CD4-positive, alpha-beta T cell treated with Interleukin-2 at 100 ng/mL for 4 hours (primary cell): Measurements from ENCODE around the gene ARHGEF39.

Source experiments
- DNase-seq: peaks from one replicate; pipeline ENCODE4 v3.0.0-alpha.2; 2020; ENCODE audit warnings: low spot score

Gene ARHGEF39

DNA sequence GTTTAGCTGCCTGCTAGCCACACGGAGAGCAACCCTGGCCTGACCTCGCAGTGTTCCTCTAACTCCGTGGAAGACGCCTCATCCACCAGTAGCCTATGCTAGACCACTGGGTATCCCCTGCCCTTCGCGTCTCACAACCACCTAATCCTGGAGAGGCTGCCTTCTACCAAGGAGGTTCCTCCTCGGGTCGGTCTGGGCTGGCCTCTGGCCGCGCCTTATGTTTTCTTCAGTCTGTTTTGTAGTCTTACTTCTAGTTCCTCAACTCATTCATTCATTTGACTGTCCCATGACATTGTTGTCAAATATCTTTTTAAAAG is 26.3 kb upstream of the ARHGEF39 start:
- DNase-seq, result peak; percentile 7

DNA sequence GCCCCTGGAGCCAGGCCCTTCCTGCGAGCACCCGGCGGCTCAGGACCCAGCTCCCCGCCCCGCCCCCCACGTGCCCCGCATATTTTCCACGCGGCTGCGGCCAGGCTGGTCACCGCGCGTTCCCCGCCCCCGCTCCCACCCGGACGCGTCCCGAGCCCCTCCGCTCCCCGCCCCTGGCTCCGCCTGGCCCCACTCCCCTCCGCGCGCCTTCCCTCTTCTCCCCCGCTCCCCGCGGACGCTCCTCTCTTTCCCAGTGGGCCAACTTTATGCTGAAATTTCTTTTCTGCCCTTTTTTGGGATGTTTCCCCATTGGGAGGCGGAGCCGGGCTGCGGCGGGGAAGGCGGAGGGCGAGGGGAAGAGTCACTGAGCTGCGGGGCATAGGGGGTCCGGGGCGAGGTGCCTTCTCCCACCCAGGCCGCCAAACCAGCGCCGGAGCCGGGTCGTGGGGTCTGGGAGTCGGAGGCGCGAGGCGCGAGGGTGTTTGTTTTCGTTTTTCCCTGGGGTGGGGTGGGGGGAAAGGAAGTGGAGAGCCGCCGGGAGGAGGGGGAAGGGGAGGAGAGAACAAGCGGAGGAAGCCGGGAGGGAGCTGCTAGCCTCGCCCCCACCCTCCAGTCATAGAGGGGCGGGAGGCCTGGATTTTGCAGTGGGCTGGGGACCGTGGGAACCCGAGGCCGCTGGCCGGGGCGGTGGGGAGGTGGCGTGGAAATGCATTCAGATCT is 25.8 kb upstream of the ARHGEF39 start:
- peak; percentile 10 for DNase-seq

DNA sequence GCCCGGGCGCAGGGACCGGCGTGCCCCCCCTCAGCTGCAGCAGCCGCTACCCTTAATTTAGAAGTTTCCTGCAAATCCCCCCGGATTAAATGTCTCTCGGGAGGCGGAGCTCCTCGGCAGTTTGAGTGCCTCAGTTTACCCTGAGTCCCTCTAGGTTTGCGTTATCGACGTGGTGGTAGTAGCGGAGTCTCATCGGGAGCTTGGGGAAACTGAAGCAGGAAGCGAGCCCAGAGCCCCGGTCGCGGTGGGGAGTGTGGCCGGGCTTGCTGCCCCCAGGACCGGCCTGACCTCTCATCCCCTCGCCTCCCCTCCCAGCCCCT is 25.3 kb upstream of the ARHGEF39 start:
- DNase-seq, result no peak

DNA sequence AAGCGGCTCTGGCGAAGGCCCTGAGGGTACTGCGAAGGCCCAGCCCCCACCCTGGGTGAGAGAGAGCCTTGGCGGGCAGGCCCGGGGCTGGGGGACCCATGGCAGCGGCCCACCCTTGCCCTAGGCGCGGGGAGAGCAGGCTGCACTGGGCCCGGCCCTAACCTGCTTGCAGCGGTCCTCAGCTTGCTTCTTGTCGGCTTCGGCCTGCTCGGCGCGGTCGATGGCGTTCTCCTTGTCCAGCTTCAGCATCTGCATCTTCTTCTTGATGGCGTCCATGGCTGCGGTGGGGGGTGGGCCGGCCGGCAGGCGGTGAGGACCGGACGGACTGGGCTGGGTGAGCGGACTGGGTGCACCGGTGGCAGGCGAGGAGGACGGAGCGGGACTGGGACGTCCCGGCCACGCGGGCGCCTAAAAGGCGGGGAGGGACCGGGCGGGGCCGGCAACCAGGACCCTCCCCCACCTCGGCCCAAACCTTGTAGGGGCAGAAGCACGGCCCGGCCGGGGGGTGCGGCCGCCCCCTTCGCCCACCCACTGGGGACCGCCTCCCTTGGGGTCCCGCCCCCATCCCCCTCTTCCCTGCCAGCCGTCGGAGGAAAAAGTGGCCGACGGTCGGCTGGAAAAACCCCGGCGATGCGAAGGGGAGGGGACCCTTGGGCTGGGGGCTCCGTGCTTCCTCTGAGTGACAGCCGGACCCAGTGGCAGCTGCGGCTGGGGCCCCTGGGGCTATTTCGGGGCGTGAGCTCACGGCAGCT is 24.7 kb upstream of the ARHGEF39 start, which contains the start of gene TPM2:
TSS of gene TPM2 (minus strand) at position 384 of the 752 bp plus-strand sequence. CDS start at position 276, 108 bp downstream.
- DNase-seq, result no peak

DNA sequence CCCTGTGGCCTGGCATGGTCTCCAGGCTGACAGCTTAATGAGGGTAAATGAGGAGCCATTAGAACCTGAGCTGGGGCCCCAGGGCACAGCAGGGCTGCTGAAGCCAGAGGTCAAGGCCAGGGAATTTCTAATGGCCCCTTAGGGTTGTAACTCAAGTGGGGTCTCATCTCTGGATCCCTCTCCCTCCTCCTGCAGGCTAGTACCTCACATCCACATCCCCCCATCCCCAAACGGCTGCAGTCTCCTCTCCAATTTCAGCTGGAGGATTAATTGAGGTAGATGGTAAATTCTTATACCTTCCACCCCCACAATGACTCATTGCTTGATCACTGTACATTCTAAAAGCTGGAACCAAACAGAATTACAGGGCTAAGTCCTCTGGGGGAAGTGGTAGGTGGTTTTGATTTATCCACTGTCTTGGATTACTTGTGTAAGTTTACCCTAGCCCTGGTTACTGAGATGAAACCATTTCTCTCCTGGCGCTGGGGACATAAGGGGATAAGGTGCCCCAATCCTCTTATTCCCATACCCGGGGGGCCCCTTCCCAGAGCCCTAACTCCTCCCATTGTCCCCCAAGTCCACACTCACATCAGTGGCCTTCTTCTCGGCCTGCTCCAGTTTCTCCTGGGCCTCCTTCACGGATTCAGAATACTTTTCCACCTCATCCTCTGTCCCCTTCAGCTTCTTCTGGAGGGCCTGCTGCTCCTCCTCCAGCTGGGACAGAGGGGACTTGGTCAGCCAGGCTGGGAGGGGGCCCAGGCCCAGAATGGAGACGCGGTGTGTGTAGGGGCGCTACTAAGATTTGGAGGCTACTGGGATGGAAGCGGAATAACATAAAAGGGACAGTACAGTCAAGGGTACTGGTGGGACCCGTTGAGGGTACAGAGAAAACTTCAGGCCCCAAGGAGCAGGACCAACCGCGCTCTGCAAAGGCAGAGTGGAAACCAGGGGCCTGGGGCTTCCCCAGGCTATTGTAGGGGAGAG is 23.9 kb upstream of the ARHGEF39 start:
- DNase-seq, result peak; percentile 20

DNA sequence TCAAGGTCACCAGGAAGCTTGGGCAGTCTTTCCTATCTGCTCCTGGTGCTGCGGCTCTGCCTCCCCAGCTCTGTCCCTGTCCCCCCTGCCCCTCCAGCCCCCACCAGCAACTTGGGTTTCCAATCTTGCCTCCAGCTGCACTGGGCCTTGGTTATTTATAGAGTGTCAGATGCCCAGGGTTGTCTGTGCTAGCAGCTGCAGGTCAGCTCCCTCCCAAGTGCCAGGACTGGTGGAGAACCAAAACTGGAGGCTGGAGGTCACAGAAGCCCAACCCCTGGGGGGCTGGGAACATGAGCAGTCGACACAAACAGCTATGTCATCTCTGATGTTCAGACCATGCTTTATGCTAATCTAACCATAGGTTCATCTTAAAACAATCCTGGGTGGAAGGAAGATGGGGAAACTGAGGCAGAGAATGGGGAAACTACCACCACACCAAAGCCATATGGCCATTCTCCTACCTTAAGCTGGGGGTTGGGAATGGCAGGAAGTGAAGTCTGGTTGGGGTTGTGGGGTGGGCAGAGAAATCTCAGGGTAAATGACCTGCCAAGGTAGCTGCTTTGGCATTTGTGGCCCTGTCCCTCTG is 23.1 kb upstream of the ARHGEF39 start:
- DNase-seq, result no peak

DNA sequence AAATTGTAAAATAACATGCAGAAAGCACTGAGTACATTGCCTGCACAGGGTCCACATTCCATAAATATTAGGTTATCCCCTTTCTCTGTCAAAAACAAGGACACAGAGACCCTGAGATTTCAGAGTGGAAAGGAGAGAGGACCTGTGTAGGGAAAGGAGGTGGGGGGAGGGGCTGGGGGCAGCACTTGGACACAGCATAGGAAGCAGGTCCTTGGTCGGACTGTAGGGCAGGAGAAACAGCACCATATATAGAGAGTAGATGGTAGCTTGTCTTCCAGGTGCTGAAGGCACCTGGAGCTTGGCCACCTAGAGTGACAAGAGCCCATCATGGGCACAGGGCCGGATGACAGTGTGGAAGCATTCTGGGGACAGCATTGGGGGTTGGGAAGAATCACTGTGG is 22.3 kb upstream of the ARHGEF39 start:
- no peak for DNase-seq

DNA sequence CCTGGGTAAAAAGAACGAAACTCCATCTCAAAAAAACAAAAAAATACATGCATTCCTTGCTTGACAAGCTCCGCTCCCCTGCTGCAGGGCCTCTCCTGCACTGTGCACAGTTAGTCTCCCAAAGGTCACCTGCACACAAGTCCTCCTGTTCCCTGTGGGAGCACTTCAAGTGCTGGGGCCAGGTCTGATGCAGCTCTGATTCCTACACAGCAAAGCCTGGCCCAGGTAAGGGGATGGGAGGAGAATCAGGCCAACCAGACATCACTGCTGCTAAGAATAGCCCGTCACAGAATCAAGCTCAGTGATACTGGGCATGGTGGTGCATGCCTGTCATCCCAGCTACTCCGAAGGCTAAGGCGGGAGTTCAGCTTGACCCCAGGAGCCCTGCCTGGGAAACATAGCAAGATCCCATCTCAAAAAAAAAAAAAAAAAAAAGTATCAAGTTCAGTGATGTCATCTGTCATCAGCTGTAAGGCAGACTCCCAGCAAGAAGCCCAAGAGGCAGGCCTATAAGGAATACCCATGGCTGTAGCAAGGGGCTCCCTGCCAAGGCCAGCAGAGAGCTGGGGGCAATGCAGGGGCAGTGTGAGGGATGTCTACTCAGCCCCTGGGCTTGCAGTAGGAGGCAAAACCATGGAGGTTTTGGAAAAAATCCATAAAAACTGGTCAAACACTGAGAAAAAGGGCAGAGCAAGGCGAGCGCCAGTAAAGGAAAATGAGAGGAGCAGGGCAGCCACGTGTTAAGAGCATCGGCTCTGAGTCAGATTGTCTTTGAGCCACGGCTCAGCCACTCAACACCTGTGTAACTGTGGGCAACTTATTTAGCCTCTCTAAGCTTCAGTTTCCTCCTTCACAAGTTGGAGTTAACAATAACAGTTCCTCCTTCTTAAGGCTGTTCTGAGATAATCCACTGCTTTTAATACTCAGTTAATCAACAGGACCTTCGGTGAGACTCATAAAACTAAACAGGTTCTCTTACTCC is 21.5 kb upstream of the ARHGEF39 start:
- no peak for DNase-seq

DNA sequence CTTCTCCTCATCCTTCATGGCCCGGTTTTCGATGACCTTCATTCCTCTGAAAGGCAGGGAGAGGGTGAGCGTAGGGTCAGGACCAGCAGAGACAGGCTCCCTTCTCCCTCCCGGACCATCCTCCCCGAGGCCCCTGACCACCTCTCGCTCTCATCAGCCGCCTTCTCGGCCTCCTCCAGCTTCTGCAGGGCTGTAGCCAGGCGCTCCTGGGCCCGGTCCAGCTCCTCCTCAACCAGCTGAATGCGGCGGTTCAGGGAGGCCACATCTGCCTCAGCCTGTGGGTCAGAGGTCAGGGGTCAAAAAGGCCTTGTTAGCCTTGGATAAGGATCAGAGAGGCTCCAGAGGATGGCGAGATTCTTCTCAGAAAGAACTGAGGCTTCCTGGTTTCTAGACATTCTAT is 20.5 kb upstream of the ARHGEF39 start:
- DNase-seq, result no peak

DNA sequence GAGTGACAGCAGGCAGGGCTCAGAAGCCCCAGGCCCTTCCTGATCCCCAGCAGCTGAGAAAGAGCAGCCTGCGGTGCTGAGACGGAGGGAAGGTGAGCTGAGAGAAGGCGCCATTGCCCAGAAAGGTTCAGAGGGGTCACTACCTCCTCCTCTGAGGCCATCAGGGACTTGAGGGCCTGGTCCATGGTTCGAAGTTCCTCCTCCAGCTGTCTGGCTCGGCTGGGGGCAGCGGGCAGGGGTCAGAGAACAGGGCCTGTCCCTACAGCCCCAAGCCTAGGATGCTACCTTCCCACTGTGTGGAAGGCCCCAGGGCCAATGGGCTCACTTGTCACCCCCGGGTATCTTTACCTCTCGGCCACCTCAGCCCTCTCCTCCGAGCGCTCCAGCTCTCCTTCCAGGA is 19.9 kb upstream of the ARHGEF39 start:
- DNase-seq, result no peak

DNA sequence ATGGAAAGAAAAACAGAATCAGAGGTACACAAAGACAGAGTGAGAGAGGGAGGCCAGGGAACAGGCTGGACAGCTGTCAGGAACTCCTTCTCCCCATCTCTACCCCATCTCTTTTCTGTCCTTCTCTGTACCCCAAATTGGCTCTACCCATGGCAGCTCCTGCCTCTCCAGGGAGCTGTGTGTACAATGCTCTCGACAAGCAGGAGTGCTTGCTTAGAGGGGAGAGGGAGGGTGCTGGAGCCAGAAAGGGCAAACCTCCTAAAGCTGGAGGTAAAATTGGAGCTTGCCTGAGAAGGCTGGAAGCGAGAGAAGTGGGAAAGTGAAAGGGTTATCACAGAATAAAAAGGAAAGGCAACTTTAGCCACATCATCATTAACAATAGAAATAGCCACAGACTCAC is 18.3 kb upstream of the ARHGEF39 start:
- no peak for DNase-seq

DNA sequence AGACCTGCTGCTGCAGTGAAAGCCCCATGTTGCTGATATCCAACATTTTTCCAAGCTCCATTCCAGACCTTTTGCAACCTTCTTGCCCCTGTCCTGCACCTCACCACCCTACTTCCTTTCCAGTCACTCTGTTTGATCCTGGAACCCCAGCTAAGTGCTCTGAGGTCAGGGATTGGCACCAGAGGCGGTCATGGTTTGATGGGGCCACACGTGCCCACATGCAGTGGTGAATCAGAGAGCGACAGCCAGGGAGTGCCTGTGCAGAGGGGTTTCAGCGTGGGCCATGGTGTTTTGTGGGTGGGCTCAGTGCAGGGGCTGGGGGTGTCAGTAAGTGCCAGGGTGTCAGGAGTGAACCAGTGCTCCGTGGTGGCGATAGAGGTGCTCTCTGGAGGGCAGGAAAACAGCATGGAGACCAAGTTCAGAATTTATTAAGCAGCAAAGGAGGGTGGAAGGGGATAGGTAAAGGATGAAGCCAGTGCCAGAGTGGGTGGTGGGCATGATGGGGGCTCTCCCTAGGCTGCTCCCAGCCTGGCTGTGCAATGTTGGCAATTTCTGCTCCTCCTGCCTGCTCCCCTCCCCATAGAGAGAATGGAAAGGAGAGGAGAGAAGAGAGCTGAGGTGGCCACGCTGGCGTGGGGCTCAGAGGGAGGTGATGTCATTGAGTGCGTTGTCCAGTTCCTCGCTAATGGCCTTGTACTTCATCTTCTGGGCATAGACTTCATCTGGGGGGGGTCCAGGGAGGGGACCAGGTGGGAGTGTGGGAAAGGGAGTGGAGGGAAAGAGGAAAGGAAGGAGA is 17.7 kb upstream of the ARHGEF39 start:
- DNase-seq, result no peak

DNA sequence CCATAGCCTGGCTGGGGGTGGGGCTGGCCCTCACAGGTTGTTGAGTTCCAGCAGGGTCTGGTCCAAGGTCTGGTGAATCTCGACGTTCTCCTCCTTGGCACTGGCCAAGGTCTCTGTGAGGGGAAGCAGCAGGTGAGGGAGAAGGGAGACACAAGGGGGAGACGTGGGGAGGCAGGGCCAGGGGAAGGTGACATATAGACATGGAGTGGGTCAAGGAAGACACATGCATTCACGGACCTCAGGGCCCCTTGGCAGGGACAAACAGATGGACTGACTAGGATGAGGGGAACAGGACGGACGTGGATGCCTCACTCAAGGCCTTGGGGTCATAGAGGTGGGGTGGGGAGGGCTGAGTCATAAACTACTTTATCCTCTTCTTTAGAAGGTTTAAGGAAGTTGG is 17.1 kb upstream of the ARHGEF39 start:
- no peak for DNase-seq

DNA sequence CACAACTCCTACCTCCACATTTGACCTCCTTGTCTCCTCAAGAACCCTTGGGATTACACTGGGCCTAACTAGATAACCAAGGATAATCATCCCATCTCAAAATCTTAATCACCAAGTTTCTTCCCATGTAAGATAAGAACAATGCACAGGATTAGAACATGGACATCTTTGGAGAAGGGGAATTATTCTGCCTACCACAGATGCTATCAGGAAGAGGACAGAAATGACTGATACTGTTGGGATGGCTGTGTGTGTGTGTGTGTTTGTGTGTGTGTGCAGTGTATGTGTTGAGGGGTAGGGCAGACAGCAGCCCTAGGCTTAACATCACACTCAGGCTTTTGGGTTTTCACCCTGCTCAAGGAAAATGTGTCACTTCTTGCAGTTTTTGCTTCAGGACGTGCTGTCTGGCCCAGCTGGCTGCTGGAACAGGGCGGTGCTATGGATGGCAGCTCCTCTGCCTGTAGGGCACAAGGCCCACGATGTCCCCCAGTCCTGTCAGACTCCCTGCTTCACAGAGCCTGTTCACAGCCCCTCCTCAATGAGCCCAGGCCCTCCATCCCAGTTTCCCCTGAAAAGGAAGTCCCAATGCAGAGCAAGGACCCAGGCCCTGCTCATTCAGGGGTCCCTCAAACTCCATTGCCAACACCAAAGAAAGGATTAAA is 16.5 kb upstream of the ARHGEF39 start:
- no peak for DNase-seq

DNA sequence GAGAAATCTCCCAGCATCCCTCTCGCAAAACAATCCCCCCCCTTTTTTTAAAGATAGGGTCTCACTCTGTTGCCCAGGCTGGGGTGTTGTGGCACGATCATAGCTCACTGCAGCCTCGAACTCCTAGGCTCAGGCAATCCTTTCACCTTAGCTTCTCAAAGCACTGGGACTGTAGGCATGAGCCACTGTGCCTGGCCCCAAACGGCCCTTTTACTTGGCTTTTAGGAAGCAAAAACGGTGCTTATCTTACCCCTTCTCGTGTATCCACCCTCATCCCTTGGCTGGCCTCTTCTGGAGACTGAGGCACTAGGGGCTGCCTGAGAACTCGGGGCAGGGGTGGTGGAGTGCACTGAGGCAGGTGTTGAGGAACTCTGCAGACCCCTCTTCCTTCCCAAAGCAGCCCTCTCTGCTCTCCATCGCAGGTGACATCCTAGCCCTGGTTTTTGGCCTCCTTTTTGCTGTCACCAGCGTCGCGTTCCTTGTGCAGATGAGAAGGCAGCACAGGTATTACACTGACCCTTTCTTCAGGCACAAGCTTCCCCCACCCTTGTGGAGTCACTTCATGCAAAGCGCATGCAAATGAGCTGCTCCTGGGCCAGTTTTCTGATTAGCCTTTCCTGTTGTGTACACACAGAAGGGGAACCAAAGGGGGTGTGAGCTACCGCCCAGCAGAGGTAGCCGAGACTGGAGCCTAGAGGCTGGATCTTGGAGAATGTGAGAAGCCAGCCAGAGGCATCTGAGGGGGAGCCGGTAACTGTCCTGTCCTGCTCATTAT is 15.5 kb upstream of the ARHGEF39 start:
- DNase-seq, result no peak

DNA sequence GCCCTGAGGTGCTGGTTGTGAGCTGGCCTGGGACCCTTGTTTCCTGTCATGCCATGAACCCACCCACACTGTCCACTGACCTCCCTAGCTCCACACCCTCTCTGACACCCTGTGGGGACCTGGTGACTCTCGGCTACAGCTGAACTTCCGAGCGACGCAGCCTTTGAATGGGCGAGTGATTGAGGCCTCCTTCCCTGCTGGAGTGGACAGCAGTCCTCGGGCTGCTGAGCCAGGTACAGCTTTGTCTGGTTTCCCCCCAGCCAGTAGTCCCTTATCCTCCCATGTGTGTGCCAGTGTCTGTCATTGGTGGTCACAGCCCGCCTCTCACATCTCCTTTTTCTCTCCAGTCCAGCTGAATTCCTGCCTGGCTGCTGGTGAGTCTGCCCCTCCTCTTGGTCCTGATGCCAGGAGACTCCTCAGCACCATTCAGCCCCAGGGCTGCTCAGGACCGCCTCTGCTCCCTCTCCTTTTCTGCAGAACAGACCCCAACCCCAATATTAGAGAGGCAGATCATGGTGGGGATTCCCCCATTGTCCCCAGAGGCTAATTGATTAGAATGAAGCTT is 14.9 kb upstream of the ARHGEF39 start:
- DNase-seq, result no peak

DNA sequence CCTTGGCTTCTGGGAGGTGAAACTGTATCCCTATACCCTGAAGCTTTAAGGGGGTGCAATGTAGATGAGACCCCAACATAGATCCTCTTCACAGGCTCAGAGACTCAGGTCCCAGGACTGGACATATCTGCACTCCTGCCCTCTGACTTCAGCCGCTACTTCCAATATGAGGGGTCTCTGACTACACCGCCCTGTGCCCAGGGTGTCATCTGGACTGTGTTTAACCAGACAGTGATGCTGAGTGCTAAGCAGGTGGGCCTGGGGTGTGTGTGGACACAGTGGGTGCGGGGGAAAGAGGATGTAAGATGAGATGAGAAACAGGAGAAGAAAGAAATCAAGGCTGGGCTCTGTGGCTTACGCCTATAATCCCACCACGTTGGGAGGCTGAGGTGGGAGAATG is 14.1 kb upstream of the ARHGEF39 start:
- no peak for DNase-seq

DNA sequence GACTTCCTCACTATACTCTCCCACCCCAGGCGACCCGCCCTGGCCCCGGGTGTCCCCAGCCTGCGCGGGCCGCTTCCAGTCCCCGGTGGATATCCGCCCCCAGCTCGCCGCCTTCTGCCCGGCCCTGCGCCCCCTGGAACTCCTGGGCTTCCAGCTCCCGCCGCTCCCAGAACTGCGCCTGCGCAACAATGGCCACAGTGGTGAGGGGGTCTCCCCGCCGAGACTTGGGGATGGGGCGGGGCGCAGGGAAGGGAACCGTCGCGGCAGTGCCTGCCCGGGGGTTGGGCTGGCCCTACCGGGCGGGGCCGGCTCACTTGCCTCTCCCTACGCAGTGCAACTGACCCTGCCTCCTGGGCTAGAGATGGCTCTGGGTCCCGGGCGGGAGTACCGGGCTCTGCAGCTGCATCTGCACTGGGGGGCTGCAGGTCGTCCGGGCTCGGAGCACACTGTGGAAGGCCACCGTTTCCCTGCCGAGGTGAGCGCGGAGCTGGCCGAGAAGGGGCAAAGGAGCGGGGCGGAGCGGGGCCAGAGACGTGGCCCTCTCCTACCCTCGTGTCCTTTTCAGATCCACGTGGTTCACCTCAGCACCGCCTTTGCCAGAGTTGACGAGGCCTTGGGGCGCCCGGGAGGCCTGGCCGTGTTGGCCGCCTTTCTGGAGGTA is 10.9 kb upstream of the ARHGEF39 start:
- peak; percentile 17 for DNase-seq
